HG02759 (cell line): Measurements from ENCODE around the gene XYLT2.
"Not testable (repeated sequence)": the region's sequence is repeated elsewhere in the genome, so short reads cannot be mapped to it uniquely, and the experiment has no call there.

Experiments used
- ATAC-seq: cut with Tn5 transposase; IDR thresholded peaks from one replicate; pipeline ENCODE4 v1.9.1; 2021; ENCODE audit warnings: mild to moderate bottlenecking, moderate library complexity; ENCODE audit not compliant: unreplicated experiment

Gene XYLT2

DNA sequence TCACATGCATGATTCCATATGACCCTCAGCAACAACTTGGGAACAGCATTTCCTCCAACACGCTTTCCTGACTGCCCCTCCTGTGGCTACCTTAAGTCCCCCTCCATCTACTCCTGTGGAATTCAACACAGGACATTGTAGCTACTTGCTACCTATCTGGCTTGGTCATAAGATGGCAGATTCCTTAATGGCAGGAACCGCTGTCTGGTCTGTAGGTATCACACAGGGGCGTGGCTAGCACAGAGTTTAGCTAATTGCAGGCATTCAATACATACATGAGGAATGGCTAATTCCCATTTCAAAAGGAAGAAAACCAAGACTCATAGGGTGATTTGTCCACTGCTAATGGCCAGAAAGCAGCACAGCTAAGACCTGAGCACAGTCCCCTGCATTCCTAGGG, 42.8 kb downstream of the XYLT2 start:
- ATAC-seq = no peak

DNA sequence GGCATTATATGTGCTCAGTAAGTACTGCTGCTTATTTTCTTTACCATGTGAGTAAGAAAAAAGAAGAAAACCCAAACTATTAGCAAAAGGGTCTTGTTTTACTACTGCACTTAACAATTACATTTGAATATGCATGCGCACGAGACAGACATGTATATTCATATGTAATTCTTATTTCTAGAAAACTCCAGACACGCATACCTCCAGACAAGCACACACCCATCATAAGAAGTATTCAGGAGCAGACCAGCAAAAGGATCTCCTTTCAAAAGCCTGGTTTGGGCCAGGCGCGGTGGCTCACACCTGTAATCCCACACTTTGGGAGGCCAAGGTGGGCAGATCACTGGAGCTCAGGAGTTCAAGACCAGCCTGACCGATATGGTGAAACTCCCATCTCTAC, 43.6 kb downstream of the XYLT2 start:
- ATAC-seq = no peak

DNA sequence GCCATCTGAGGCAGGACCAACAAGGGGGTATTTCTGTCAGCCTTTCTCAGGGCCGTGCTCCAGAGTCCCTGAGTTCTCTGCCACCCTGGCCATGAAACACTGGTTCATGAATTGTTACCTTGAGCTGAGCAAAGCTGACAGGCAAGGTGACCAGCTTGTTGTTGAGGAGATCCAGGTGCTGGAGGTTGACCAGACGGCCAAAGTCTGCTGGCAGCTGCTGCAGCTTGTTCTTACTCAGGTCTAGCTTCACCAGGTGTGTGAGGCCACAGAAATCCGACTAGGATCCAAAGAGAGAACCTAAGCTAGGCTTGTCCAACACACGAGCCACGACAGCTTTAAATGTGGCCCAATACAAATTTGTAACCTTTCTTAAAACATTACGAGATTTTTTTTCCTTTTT, 46.7 kb downstream of the XYLT2 start:
- ATAC-seq = no peak

DNA sequence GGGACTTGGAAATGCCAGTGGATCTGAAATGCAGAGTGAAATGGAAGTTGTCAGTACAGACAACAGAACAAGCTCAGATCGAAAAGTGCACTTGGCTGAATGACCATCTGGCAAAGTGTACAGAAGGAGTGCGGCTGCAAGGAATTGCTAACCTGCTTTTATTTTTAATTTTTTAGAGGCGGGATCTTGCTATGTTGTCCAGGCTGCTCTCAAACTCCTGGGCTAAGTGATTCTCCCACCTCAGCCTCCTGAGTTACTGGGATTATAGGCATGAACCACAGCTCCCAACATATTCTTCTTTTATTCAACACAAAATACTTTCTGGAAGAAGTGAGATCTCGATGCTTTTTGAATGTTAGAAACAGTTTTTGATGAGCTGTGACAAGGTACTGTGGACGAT, 47.8 kb downstream of the XYLT2 start:
- no peak for ATAC-seq

DNA sequence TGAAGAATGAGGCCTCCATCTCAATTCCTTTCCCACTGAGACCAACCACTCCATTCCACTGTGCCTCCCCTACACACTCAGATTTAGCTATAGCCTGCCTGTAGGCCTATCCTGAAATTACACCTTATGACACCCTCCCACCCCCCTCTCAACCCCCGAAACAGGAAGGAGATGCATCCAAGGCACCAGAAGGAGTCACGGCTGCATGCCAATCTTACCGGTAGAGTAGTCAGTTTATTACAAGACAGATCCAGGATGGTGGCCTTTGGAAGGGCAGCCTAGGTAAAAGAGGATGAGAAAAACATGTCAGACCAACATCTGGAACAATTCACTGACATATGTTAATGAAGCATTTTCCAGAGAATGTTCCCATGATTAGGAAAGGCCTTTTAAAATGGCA, 48.8 kb downstream of the XYLT2 start:
- no peak for ATAC-seq

DNA sequence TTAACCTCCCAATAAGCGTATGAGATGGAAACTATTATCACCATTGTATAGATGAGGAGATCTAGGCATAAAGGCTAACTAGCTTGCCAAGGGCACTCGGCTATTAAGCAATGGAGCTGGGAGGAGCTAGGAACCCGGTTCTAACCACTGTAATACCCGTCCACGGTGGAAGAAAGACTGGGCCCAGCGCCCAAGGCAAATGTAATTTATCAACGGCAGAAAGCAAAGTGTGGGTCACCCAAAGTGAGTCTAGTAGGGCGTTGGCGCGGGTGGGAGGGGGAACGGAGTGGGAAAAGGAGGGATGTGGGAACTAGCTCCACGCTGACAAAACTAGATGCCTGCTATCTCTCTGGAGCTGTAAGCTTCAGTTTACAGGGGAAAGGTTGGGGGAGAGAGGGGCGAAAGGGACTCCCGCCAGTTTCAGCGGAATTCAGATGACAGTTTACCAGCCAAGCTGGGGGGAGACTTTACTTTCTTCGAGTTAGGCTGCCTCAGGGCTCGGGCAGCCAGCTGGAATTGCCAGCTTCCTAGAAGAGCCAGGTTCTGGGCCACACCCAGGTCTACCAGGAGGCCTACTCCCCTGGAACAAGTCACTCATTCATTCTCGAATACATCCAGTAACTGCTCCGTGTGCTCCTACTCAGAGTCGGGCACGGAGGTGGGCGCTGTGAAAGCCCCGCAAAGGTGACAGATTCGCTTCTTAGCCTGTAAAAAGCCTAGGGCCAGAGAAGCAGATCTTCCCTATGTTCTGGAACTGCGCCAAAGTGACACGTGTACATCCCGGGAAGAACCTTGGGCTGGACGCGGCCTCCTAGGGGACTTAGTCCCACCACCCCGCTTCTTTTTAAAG, 50.6 kb downstream of the XYLT2 start:
- peak; percentile 14 for ATAC-seq

DNA sequence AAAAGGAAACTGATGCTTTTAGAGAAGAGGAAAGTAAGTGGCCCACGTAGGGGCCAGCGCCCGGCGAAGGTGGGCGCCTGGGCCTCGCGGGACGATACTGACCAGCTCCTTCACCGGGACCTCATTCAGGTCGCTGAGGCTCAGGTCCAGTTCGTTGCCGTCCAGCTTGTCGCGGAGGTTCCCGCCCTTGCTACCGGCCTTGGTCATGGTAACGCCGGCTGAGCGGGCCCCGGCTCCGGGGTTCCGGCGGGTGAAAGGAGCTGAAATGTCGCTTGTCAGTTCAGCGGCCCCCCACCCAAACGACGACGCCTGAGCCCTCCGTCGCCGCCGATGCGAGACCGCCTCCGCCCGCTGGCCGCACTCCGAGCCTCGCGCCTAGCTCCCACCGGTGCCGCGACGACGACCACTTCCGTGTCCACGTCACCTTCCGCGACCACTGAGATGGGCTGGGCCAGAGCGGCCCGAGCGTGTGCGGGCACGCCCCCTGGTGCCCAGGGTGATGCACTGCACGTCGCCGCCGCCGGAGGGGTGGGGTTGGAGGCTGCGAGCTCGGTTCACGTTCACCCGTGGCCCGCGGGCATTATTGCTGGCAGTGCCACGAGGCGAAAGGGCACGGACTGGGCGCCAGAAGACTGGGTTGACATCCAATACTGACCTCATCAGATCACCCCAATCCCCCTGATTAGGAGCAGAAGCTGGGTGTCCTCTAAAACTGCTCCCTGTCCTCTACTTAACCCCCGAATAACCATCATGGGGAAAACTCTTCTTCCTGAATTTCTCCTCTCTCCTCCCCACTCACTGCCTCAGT, 51.4 kb downstream of the XYLT2 start, which contains the start of gene LRRC59:
TSS of gene LRRC59 (minus strand) at position 413 of the 808 bp plus-strand sequence. CDS start at position 207, 206 bp downstream.
- peak; percentile 97 for ATAC-seq

DNA sequence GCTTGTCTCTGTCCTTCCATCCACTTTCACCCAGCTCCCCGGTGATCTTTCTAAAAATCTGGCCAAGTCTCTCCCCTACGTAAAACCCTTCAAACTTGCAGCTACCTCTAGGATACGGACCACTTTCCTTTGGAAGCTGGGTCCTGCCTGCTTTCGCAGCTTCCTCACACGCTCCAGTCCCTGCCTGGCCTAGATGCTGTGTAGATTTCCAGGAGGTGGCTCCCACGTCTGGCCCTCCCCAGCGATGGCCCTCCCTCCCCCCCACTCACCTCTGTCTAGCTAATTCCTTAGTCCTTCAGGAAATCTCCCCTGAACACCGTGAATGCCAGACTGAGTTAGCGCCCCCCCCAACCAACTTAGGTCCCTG, 52.0 kb downstream of the XYLT2 start:
- ATAC-seq = no peak

DNA sequence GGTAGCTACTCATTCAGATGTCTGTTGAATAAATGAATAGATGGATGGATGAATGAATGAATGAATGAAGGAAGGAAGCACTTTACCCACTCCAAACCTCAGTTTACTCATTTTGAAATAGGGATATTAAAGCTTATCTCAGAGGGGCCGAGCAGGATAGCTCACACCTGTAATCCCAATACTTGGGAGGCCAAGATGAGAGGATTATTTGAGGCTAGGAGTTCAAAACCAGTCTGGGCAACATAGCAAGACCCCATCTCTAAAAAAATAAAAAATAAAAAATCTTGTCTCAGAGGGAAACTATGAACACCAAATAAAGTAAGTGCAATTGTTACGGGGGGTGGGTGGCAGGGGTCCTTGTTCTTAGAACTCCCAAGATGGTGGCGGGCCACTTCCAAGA, 52.7 kb downstream of the XYLT2 start:
- ATAC-seq = not testable (repeated sequence)

DNA sequence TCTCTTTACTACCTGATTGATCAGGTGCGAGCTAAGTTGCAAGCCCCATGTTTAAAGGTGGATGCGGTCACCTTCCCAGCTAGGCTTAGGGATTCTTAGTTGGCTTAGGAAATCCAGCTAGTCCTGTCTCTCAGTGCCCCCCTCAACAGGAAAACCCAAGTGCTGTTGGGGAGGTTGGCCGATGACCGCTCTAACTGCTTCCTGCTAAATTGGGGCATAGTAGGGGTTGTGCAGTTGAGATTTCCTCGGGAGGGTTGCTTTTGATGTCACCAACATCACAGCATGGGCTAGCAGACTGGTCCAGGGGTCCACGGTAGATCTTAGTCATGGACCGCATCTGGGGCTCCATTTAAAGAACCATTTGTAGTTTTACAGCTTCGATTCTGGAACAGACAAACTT, 53.7 kb downstream of the XYLT2 start:
- not testable (repeated sequence) for ATAC-seq

DNA sequence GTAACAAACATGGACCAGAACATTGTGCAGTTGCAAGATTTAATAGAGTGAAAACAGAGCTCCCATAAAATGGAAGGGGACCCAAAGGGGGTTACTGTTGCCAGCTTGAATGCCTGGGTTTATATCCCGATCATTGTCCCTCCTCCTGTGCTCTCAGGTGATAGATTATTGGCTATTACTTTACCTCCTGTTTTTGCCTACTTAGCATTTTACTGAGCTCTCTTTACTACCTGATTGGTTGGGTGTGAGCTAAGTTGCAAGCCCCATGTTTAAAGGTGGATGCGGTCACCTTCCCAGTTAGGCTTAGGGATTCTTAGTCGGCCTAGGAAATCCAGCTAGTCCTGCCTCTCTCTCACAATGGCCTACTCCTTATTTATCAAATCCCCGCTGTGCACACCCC, 59.4 kb downstream of the XYLT2 start:
- ATAC-seq = not testable (repeated sequence)

DNA sequence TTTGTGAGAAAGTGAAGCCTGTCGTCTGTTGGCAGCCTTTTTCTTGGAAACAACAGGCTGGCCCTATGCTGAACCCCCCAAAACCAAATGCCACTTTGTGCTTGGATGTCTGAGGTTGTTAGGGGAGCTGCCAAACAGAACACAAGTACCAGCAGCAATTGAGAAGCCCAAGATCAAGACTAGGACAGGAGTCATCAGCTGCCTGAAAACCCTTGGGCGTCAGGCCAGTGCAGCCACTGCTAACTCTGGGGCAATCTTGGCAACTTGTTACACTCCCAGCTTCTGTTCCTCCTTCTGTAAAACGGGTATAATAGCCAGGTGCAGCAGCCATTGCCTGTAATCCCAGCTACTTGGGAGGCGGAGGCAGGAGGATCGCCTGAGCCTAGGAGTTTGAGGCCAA, 60.7 kb downstream of the XYLT2 start:
- no peak for ATAC-seq

DNA sequence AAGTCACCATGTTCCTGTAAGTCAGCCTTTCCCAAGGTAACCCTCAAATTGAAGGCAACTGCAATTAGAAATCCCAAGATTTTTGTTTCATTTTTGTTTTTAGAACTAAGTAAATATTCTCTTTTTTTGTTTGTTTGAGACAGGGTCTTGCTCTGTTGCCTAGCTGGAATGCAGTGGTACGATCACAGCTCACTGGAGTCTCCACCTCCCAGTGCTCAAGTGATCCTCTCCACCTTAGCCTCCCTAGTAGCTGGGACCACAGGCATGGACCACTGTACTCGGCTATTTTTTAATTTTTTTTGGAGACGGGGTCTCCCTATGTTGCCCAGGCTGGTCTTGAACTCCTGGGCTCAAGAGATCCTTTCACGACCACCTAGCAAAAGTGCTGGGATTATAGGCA, 62.0 kb downstream of the XYLT2 start:
- no peak for ATAC-seq
